HCT116 (cell line): ENCODE data around the gene TOM1.

Experiments
- ATF3 ChIP-seq: IDR thresholded peaks from 2 replicates; pipeline ENCODE4 v1.6.1; 2012
- CEBPB ChIP-seq: IDR thresholded peaks from 2 replicates; pipeline ENCODE4 v1.6.1; 2012; ENCODE audit warnings: low read depth
- CTCF ChIP-seq, 3 experiments: fragments of 200-600 bp in 1 of 3; sonication (generic) in 1 of 3; IDR thresholded peaks in 2 of 3; conservative IDR thresholded peaks in 1 of 3; 2 replicates each; pipeline ENCODE4 v1.5.1; 2012 to 2017; ENCODE audit warnings: low read depth in 2 of 3, low read length in 2 of 3, antibody characterized with exemption in 1 of 3, borderline replicate concordance in 1 of 3, control low read depth in 1 of 3, mild to moderate bottlenecking in 1 of 3, mixed read lengths in 1 of 3, mixed run types in 1 of 3, moderate library complexity in 1 of 3; ENCODE audit not compliant: insufficient read depth in 1 of 3
- EGR1 ChIP-seq: IDR thresholded peaks from 2 replicates; pipeline ENCODE4 v1.6.1; 2012; ENCODE audit warnings: low read depth
- POLR2A ChIP-seq: IDR thresholded peaks from 2 replicates; pipeline ENCODE4 v1.7.0; 2011; ENCODE audit warnings: borderline replicate concordance; ENCODE audit not compliant: insufficient read depth, insufficient read length; ENCODE audit errors: extremely low read depth
- POLR2AphosphoS5 ChIP-seq: IDR thresholded peaks from 2 replicates; pipeline ENCODE4 v1.6.1; 2011; ENCODE audit warnings: mild to moderate bottlenecking, low read depth, low read length, moderate library complexity
- REST ChIP-seq: IDR thresholded peaks from 2 replicates; pipeline ENCODE4 v1.6.1; 2012; ENCODE audit warnings: low read depth
- YY1 ChIP-seq: IDR thresholded peaks from 2 replicates; pipeline ENCODE4 v1.6.1; 2011; ENCODE audit warnings: low read length, low read depth, moderate library complexity, mild to moderate bottlenecking; ENCODE audit not compliant: insufficient replicate concordance; ENCODE audit errors: extremely low read depth
- ZFX ChIP-seq: fragments of 450-650 bp; IDR thresholded peaks from 2 replicates; pipeline ENCODE4 v1.6.1; 2017

- TF ChIP-seq CTCF (IDR thresholded peaks at IDR 0.05 in 2 of 3, conservative IDR thresholded peaks at IDR 0.05 in 1 of 3; ENCODE audit: borderline replicate concordance in 1 of 3, insufficient read depth in 1 of 3, low read depth in 2 of 3, low read length in 2 of 3) = no peak
- no peak for TF ChIP-seq ATF3
- no peak for TF ChIP-seq REST
- no peak for TF ChIP-seq CEBPB
- no peak for TF ChIP-seq POLR2AphosphoS5
- no peak for TF ChIP-seq POLR2A
- no peak for TF ChIP-seq YY1
- no peak for TF ChIP-seq EGR1
- TF ChIP-seq ZFX = no peak
These were observed 92.7 kb downstream of the TOM1 start for GRCh38 chr22:35392357-35392756.
